Measurements from ENCODE around the gene FGF18.

DNA sequence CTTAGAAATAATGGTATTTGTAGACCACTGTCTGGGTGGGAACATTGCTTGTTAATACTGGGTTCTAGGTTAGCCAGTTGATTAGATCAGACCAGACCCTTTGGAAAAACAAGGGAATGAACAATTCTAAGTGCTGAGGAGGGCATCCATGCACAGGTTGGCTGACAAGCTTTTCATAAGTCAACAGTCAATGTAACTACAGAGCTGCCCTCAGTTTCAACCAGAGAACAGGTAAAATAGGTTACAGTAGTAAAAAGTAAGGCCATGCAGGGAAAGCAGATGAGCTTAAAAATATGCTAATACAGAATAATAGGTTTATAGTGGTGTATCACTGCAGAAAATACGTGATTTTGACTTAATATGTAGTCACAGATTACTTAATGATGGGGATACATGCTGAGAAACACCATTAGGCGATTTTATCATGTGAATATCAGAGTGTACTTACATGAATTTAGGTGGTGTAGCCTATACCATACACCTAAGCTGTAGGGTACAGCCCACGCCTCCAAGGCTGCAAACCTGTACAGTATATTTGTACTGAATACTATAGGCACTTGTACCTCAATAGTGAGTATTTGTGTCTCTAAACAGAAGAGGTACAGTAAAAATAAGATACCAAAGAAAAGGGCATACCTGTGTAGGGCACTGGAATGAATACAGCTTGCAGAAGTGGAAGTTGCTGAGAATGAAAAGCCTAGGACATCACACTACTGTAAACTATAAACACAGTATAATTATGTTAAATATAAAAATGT is 6.1 kb upstream of the FGF18 start:
- TF ChIP-seq, protein P1, sequence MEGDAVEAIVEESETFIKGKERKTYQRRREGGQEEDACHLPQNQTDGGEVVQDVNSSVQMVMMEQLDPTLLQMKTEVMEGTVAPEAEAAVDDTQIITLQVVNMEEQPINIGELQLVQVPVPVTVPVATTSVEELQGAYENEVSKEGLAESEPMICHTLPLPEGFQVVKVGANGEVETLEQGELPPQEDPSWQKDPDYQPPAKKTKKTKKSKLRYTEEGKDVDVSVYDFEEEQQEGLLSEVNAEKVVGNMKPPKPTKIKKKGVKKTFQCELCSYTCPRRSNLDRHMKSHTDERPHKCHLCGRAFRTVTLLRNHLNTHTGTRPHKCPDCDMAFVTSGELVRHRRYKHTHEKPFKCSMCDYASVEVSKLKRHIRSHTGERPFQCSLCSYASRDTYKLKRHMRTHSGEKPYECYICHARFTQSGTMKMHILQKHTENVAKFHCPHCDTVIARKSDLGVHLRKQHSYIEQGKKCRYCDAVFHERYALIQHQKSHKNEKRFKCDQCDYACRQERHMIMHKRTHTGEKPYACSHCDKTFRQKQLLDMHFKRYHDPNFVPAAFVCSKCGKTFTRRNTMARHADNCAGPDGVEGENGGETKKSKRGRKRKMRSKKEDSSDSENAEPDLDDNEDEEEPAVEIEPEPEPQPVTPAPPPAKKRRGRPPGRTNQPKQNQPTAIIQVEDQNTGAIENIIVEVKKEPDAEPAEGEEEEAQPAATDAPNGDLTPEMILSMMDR (IDR thresholded peaks at IDR 0.05) = no peak
- TF ChIP-seq POLR2A (IDR thresholded peaks at IDR 0.05) = no peak
